Kidney tubule cell (primary cell): Measurements from ENCODE around the gene GPR52.

Source experiments
- DNase-seq: peaks from one replicate; pipeline ENCODE4 v3.0.0-alpha.2; 2018; ENCODE audit warnings: low spot score

Gene GPR52

DNA sequence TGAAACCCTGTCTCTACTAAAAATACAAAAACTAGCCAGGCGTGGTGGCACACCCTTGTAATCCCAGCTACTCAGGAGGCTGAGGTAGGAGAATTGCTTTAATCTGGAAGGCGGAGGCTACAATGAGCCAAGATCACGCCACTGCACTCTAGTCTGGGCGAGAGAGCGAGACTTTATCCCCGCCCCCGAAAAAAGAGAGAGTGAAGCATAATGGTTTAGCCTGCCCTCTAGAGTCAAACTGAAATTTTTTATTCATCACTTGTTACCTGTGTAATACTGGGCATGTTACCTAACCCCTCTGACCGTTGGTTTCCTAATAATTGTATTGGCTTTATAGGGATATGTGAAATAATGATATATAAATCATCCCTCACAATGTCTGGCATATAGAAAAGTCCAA is 18.8 kb downstream of the GPR52 start:
- DNase-seq, result no peak

- no peak for DNase-seq
These were observed 21.3 kb downstream of the GPR52 start for GRCh38 chr1:174469052-174469451.

- DNase-seq, result no peak
These were observed 21.9 kb downstream of the GPR52 start for GRCh38 chr1:174469687-174470086.

DNA sequence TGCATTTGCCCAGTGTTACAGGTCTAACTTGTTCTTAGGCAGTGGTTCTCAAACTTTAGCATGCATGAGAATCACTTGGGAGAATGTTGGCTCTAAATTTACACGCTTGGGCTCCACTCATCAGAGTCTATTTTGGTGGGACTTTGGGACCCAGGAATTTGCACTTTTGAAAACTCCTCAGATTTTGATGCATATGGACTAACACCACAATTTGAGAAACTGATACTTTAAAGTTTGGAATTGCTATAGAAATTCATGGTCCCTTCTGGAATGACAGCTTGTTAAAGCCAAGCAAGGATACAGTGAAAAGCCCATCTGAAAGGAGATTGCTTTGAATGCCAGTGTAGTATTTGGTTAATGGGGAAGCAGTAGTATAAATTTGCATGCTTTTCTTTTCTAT is 31.5 kb downstream of the GPR52 start:
- DNase-seq, result no peak

- no peak for DNase-seq
These were observed 32.6 kb downstream of the GPR52 start for GRCh38 chr1:174480324-174480723.

DNA sequence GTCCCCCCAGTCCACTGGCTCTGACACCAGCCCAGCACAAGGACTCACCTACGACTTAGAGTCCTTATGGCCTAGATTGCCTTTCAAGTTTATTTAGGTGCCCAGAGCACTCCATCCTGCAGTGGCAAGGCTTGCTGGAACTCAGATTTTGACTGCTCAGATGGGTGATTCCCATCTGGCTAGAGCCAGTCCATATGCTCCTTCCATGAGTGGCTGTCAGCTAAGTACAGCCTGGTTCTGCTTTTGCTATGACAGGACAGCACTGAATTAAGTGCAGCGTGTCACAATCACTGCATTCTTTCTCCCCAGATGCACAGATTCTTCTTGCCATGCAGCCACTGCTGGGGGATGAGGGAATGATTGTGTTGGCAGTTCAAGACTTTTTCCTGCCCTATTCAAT is 43.8 kb downstream of the GPR52 start:
- DNase-seq, result no peak

DNA sequence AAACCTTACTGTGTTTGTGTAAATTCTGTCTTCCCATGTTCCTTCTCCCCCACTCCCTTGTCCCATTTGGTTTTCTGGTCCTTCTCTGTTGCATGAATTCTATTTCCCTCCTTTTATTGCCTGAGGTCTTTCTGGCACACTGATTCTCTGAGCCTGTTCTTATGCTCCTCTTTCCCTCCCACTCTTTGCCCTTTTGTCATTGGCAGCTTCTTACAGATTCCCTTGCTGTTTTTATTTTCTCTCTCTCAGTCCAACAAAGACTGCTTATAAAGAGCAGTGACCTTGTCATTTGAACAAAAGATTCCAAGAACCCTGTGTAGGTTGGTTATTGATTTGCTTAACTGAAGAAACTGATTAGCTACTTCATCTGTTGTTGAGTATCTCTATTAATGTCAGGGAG is 49.7 kb downstream of the GPR52 start:
- DNase-seq, result no peak
